H1 (cell line): ENCODE measurements around the gene MAGI2. TPM values are rescaled to one million over a fixed set of nuclear protein-coding genes. Genes with fewer than 3 reads are reported as not detected.

Source experiments
- CTCF ChIA-PET: fragments of 300-600 bp; sonication (Branson Sonifier 250); formaldehyde crosslinking; loops from one replicate; lab custom pipeline; 2021; ENCODE audit not compliant: partially characterized antibody; lab: Charles Lee
- POLR2A ChIA-PET: fragments of 300-600 bp; sonication (Branson Sonifier 250); formaldehyde crosslinking; loops from one replicate; lab custom pipeline; 2021; ENCODE audit warnings: inconsistent platforms; ENCODE audit not compliant: partially characterized antibody; lab: Charles Lee
- DNase-seq, 2 experiments: peaks; one replicate each; pipeline versions ENCODE4 v3.0.0 to v3.0.0-alpha.2; 2010 to 2022; ENCODE audit warnings: low spot score in 2 of 2, low read depth in 1 of 2, mixed read lengths in 1 of 2
- FAIRE-seq: peaks from 2 replicates; lab custom pipeline; 2011; peaks lifted over from hg19 to GRCh38; lab: Jason Lieb, UNC
- H2AFZ ChIP-seq: 2 replicates; pipeline ENCODE4 v1.8.1; 2012; ENCODE audit warnings: low read length, inconsistent platforms
- H2AK5ac ChIP-seq: 2 replicates; pipeline ENCODE4 v1.6.1; 2013; ENCODE audit warnings: low read depth, low read length
- H2BK120ac ChIP-seq: replicated peaks from 2 replicates; pipeline ENCODE3; 2013; ENCODE audit warnings: low read depth, low read length, inconsistent platforms
- H2BK12ac ChIP-seq: 2 replicates; pipeline ENCODE4 v1.6.1; 2013; ENCODE audit warnings: low read depth, low read length
- H2BK15ac ChIP-seq: 2 replicates; pipeline ENCODE4 v1.6.1; 2013; ENCODE audit warnings: low read length
- H2BK20ac ChIP-seq: 2 replicates; pipeline ENCODE4 v1.6.1; 2013; ENCODE audit warnings: low read length
- H2BK5ac ChIP-seq: 2 replicates; pipeline ENCODE4 v1.6.1; 2013; ENCODE audit warnings: low read depth, low read length
- H3K14ac ChIP-seq: 2 replicates; pipeline ENCODE4 v1.6.1; 2013; ENCODE audit warnings: inconsistent platforms; ENCODE audit not compliant: insufficient read length
- H3K18ac ChIP-seq: 2 replicates; pipeline ENCODE4 v1.6.1; 2013; ENCODE audit warnings: low read length; ENCODE audit errors: extremely low read depth
- H3K23ac ChIP-seq: 2 replicates; pipeline ENCODE4 v1.6.1; 2013; ENCODE audit warnings: inconsistent platforms; ENCODE audit not compliant: insufficient read length
- H3K23me2 ChIP-seq: 2 replicates; pipeline ENCODE4 v1.6.1; 2013; ENCODE audit warnings: low read depth, low read length
- H3K27ac ChIP-seq: 2 replicates; pipeline ENCODE4 v1.6.1; 2011; ENCODE audit warnings: low read depth, low read length, inconsistent platforms
- H3K27me3 ChIP-seq, 4 experiments: replicated peaks in 1 of 4; 1 replicate in 1 of 4; 2 replicates in 3 of 4; pipeline versions ENCODE4 v1.6.1 to v1.8.1; 2011 to 2013; ENCODE audit warnings: low read length in 3 of 4, mild to moderate bottlenecking in 3 of 4, inconsistent platforms in 2 of 4, mixed read lengths in 2 of 4, moderate library complexity in 1 of 4; ENCODE audit not compliant: control insufficient read depth in 3 of 4, insufficient read depth in 3 of 4; ENCODE audit errors: extremely low read depth in 1 of 4
- H3K36me3 ChIP-seq, 4 experiments: 2 replicates each; pipeline versions ENCODE4 v1.6.1 to v1.8.1; 2011 to 2013; ENCODE audit warnings: mild to moderate bottlenecking in 4 of 4, low read length in 3 of 4, moderate library complexity in 2 of 4, control low read depth in 1 of 4, inconsistent platforms in 1 of 4; ENCODE audit not compliant: insufficient read depth in 4 of 4, control insufficient read depth in 2 of 4
- H3K4ac ChIP-seq: replicated peaks from 2 replicates; pipeline ENCODE3; 2013; ENCODE audit warnings: low read length, low read depth, mixed read lengths, inconsistent platforms; ENCODE audit not compliant: insufficient read length
- H3K4me1 ChIP-seq, 4 experiments: replicated peaks in 1 of 4; 1 replicate in 1 of 4; 2 replicates in 3 of 4; pipeline versions ENCODE4 v1.6.1 to v1.8.1; 2011 to 2013; ENCODE audit warnings: low read length in 3 of 4, inconsistent platforms in 2 of 4, mixed read lengths in 1 of 4; ENCODE audit not compliant: insufficient read depth in 4 of 4, control insufficient read depth in 3 of 4
- H3K4me2 ChIP-seq, 2 experiments: 2 replicates each; pipeline versions ENCODE4 v1.6.1 to v1.8.1; 2011 to 2013; ENCODE audit warnings: low read depth in 2 of 2, low read length in 2 of 2, control low read depth in 1 of 2, inconsistent platforms in 1 of 2, mild to moderate bottlenecking in 1 of 2; ENCODE audit not compliant: insufficient read depth in 1 of 2
- H3K4me3 ChIP-seq, 4 experiments: fragments of 200-600, 300-600 bp in 1 of 4; sonication (generic), shearing (Covaris generic), sonication (Bioruptor Twin) in 1 of 4; 2 replicates each; pipeline versions ENCODE4 v1.5.1 to v1.8.1; 2011 to 2016; ENCODE audit warnings: low read length in 4 of 4, low read depth in 3 of 4, control low read depth in 2 of 4, inconsistent platforms in 2 of 4, mild to moderate bottlenecking in 2 of 4, mixed read lengths in 1 of 4, moderate library complexity in 1 of 4; ENCODE audit not compliant: insufficient read depth in 2 of 4; ENCODE audit errors: extremely low read depth in 1 of 4
- H3K56ac ChIP-seq: replicated peaks from 2 replicates; pipeline ENCODE3; 2013; ENCODE audit warnings: low read depth, mild to moderate bottlenecking, mixed read lengths, low read length, inconsistent platforms; ENCODE audit not compliant: insufficient read length
- H3K79me1 ChIP-seq: 2 replicates; pipeline ENCODE4 v1.6.1; 2013; ENCODE audit warnings: low read depth, low read length, control low read depth
- H3K79me2 ChIP-seq, 2 experiments: 2 replicates each; pipeline versions ENCODE4 v1.6.1 to v1.8.1; 2012 to 2013; ENCODE audit warnings: low read length in 2 of 2, mild to moderate bottlenecking in 2 of 2, inconsistent platforms in 1 of 2; ENCODE audit not compliant: insufficient read depth in 2 of 2, control insufficient read depth in 1 of 2
- H3K9ac ChIP-seq, 4 experiments: replicated peaks in 1 of 4; 1 replicate in 1 of 4; 2 replicates in 3 of 4; pipeline versions ENCODE4 v1.6.1 to v1.8.1; 2011 to 2013; ENCODE audit warnings: low read depth in 3 of 4, low read length in 3 of 4, control low read depth in 2 of 4, mild to moderate bottlenecking in 2 of 4, moderate library complexity in 2 of 4, inconsistent platforms in 1 of 4; ENCODE audit errors: extremely low read depth in 1 of 4
- H3K9me3 ChIP-seq, 2 experiments: 2 replicates each; pipeline versions ENCODE4 v1.6.1 to v1.8.1; 2012 to 2013; ENCODE audit warnings: mild to moderate bottlenecking in 2 of 2, moderate library complexity in 2 of 2, control low read depth in 1 of 2, inconsistent platforms in 1 of 2, low read depth in 1 of 2, low read length in 1 of 2, mixed read lengths in 1 of 2; ENCODE audit not compliant: insufficient read depth in 2 of 2
- H4K20me1 ChIP-seq, 2 experiments: replicated peaks in 1 of 2; 2 replicates each; pipeline versions ENCODE3 to v1.8.1; 2011 to 2013; ENCODE audit warnings: inconsistent platforms in 2 of 2, low read length in 2 of 2, mild to moderate bottlenecking in 1 of 2; ENCODE audit not compliant: insufficient read depth in 2 of 2, control insufficient read depth in 1 of 2
- H4K5ac ChIP-seq: 2 replicates; pipeline ENCODE4 v1.6.1; 2013; ENCODE audit warnings: low read length, low read depth, mixed read lengths, inconsistent platforms; ENCODE audit not compliant: insufficient read length
- H4K8ac ChIP-seq: 2 replicates; pipeline ENCODE4 v1.8.0; 2013; ENCODE audit warnings: mild to moderate bottlenecking, moderate library complexity, low read length, inconsistent platforms; ENCODE audit not compliant: insufficient read depth; ENCODE audit errors: extremely low read depth
- H4K91ac ChIP-seq: replicated peaks from 2 replicates; pipeline ENCODE3; 2013; ENCODE audit warnings: low read length, mixed read lengths, inconsistent platforms; ENCODE audit not compliant: insufficient read length
- ASH2L ChIP-seq: fragments of 200-600, 300-600 bp; sonication (generic); IDR thresholded peaks from one replicate; pipeline ENCODE4 v1.7.1; 2017; ENCODE audit warnings: low read length
- CHD1 ChIP-seq: IDR thresholded peaks from 2 replicates; pipeline ENCODE4 v1.6.1; 2012; ENCODE audit warnings: low read depth, low read length, improper control_type of control experiment
- CTBP2 ChIP-seq: IDR thresholded peaks from 2 replicates; pipeline ENCODE4 v1.7.0; 2011; ENCODE audit warnings: borderline replicate concordance, mild to moderate bottlenecking, moderate library complexity, mixed read lengths, low read length; ENCODE audit not compliant: insufficient read depth, insufficient read length
- EGR1 ChIP-seq: IDR thresholded peaks from 2 replicates; pipeline ENCODE4 v1.6.1; 2011; ENCODE audit warnings: low read depth, low read length, borderline replicate concordance
- KDM1A ChIP-seq: fragments of 200-600, 300-600 bp; sonication (generic); IDR thresholded peaks from 2 replicates; pipeline ENCODE4 v1.7.1; 2016; ENCODE audit warnings: mild to moderate bottlenecking, low read length, borderline replicate concordance
- KDM4A ChIP-seq: IDR thresholded peaks from one replicate; pipeline ENCODE4 v1.7.1; 2012; ENCODE audit warnings: low read depth, mild to moderate bottlenecking, moderate library complexity, low read length, inconsistent platforms; ENCODE audit not compliant: severe bottlenecking
- NANOG ChIP-seq: IDR thresholded peaks from 2 replicates; pipeline ENCODE4 v1.6.1; 2011; ENCODE audit warnings: low read length, low read depth, mild to moderate bottlenecking, inconsistent platforms; ENCODE audit not compliant: insufficient read depth, poor library complexity, severe bottlenecking
- NRF1 ChIP-seq: IDR thresholded peaks from 2 replicates; pipeline ENCODE4 v1.6.1; 2011; ENCODE audit warnings: mild to moderate bottlenecking, low read depth, low read length, improper control_type of control experiment
- SIN3A ChIP-seq, 2 experiments: IDR thresholded peaks in 1 of 2; conservative IDR thresholded peaks in 1 of 2; 2 replicates each; pipeline ENCODE4 v1.6.1; 2011 to 2012; ENCODE audit warnings: low read length in 2 of 2, improper control_type of control experiment in 1 of 2, low read depth in 1 of 2, mild to moderate bottlenecking in 1 of 2
- SP2 ChIP-seq: IDR thresholded peaks from 2 replicates; pipeline ENCODE4 v1.6.1; 2012; ENCODE audit warnings: mild to moderate bottlenecking, low read length, inconsistent platforms
- SRF ChIP-seq: IDR thresholded peaks from 2 replicates; pipeline ENCODE4 v1.6.1; 2011; ENCODE audit warnings: mild to moderate bottlenecking, low read depth, low read length, moderate library complexity
- TBP ChIP-seq: IDR thresholded peaks from 2 replicates; pipeline ENCODE4 v1.6.1; 2011; ENCODE audit warnings: low read depth, low read length, improper control_type of control experiment
- YY1 ChIP-seq: IDR thresholded peaks from 2 replicates; pipeline ENCODE4 v1.6.1; 2011; ENCODE audit warnings: low read depth, mild to moderate bottlenecking, low read length
- WGBS, 2 experiments: shearing (Covaris generic) in 1 of 2; methylation state at CpG; one replicate each; pipeline versions ENCODE4 v1.1.6 to v1.1.7; 2013 to 2015; ENCODE audit warnings: low lambda C conversion rate in 2 of 2, mixed read lengths in 2 of 2, inconsistent platforms in 1 of 2, low coverage in 1 of 2, missing lambda C conversion rate in 1 of 2; ENCODE audit not compliant: insufficient replicate concordance in 2 of 2, insufficient coverage in 1 of 2, insufficient read length in 1 of 2; ENCODE audit errors: extremely low coverage in 1 of 2, missing lambda C conversion rate in 1 of 2; 5-methylcytosine and 5-hydroxymethylcytosine counted together
- polyA plus RNA-seq, 7 experiments: library from polyadenylated mRNA; depleted of rRNA in 3 of 7; stranded (reverse) in 5 of 7; unstranded in 2 of 7; fragments of >200 nt in 5 of 7; fragments of 200-250 nt in 2 of 7; gene quantifications; 1 replicate in 5 of 7; 2 replicates in 1 of 7; 4 replicates in 1 of 7; pipeline versions ENCODE4 v1.2.1 to v1.2.3, GENCODE V29; 2011 to 2013; ENCODE audit warnings: missing spikeins in 2 of 7, mixed read lengths in 2 of 7
- total RNA-seq: library from RNA; stranded (reverse); fragmentation: NEBNext Ultra II Directional; extraction: Animal tissue kit (Norgen Biotek cat#: 25700); gene quantifications from 2 replicates; pipeline ENCODE4 v1.2.1, GENCODE V29; 2021

The MAGI2 gene
- total and polyA plus RNA-seq, 2 of the 8 experiments (the other 6 are each of a cell fraction or from before 2014, with no cell fraction given), result 6.0 to 27.3 TPM

DNA sequence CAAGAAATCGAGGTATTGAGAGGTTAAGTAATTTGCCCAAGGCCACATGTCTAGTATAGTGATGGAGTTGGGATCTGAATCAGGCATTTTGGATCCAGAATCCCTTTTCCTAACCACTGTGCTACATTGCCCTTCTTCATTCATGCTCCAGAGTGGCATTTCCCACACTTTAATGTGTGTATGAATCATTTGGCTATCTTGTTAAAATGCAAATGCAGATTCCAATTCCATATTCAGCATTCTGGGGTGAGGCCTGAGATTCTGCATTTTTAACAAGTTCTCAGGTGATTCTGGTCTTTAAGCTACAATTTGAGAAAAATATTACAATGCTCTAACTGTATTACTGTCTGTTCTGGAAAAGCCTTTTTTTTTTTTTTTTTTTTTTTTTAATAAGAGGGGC lies 1023.6 kb downstream of the MAGI2 start:
- Histone ChIP-seq H2AFZ (no peak overlapping the region), H3K4me2 (no peak overlapping the region), H3K18ac (no peak overlapping the region), H3K23ac (no peak overlapping the region), H3K27me3 (no peaks in the 10 kb centered on the region), H3K4ac (no peak overlapping the region)
- DNase-seq (no peak), FAIRE-seq (no peak)
- WGBS, 2 experiments, result 77% methylated on average over 1 of the region's 1 CpG; no CpG with 5 or more reads in 1 of the 2 experiments
- TF ChIP-seq ASH2L (no peak), KDM1A (no peak), KDM4A (no peak), CHD1 (no peak), NRF1 (no peak), CTBP2 (no peak), NANOG (no peak), SIN3A (conservative IDR thresholded peaks at IDR 0.05 in 1 of 2, IDR thresholded peaks at IDR 0.05 in 1 of 2; ENCODE audit: low read depth in 1 of 2, low read length in 2 of 2) (no peak), YY1 (no peak), TBP (no peak), SP2 (no peak), EGR1 (no peak), SRF (no peak)
- TF ChIP-seq, all 59 proteins: peak for 0
- no peak overlapping the region for H3K9ac ChIP-seq
- no peak overlapping the region for H2BK5ac ChIP-seq
- no peak overlapping the region for H2AK5ac ChIP-seq
- H4K5ac ChIP-seq, result no peak overlapping the region
- no peak overlapping the region for H4K8ac ChIP-seq
- POLR2A ChIA-PET, result no interaction called here
- no peaks in the 10 kb centered on the region for H3K23me2 ChIP-seq
- H4K91ac ChIP-seq, result no peak overlapping the region
- no peaks in the 10 kb centered on the region for H4K20me1 ChIP-seq
- no peak overlapping the region for H2BK15ac ChIP-seq
- H3K56ac ChIP-seq, result no peak overlapping the region
- H3K4me1 ChIP-seq, result peaks cover 0 to 3% (median 0%) of the 10 kb centered on the region in 4 experiments; a peak in 2 of 7 replicates
- no peak overlapping the region for H3K4me3 ChIP-seq
- no peak overlapping the region for H3K27ac ChIP-seq
- no peaks in the 10 kb centered on the region for H3K36me3 ChIP-seq
- no peaks in the 10 kb centered on the region for H3K79me2 ChIP-seq
- no peaks in the 10 kb centered on the region for H3K9me3 ChIP-seq
- CTCF ChIA-PET, result interaction anchor here (0.6 to 0.9 kb wide), 3 partner anchors 393 to 477 kb away, joined by 3 to 4 read pairs (median 3); no protein-coding TSS in a partner anchor
- no peak overlapping the region for H2BK120ac ChIP-seq
- no peaks in the 10 kb centered on the region for H3K79me1 ChIP-seq
- no peak overlapping the region for H2BK12ac ChIP-seq
- H3K14ac ChIP-seq, result no peak overlapping the region
- no peak overlapping the region for H2BK20ac ChIP-seq
